AG08395 (cell line): Measurements from ENCODE around the gene ROR1.
A peak's percentile ranks its signal among the peaks of the same experiment; 100 is the strongest.

Experiments
- DNase-seq: peaks from one replicate; pipeline ENCODE4 v3.0.0; 2012; ENCODE audit warnings: mixed read lengths, low spot score

Gene ROR1

GRCh38 chr1:64107632-64108031 lies 333.8 kb downstream of the ROR1 start:
- no peak for DNase-seq

- no peak for DNase-seq
These were observed 337.3 kb downstream of the ROR1 start for GRCh38 chr1:64110924-64111777.

- no peak for DNase-seq
These were observed 338.0 kb downstream of the ROR1 start for GRCh38 chr1:64111787-64112186.

- peak; percentile 85 for DNase-seq
These were observed 338.5 kb downstream of the ROR1 start for GRCh38 chr1:64112281-64112680.

GRCh38 chr1:64114012-64114525 lies 340.3 kb downstream of the ROR1 start:
- no peak for DNase-seq

GRCh38 chr1:64116537-64116936 lies 342.7 kb downstream of the ROR1 start:
- no peak for DNase-seq

- DNase-seq: no peak
These were observed 343.7 kb downstream of the ROR1 start for GRCh38 chr1:64117492-64117891.

- DNase-seq: peak; percentile 26
These were observed 348.1 kb downstream of the ROR1 start for GRCh38 chr1:64121766-64122385.

GRCh38 chr1:64122588-64122987 lies 348.8 kb downstream of the ROR1 start:
- DNase-seq: peak; percentile 18

- no peak for DNase-seq
These were observed 351.1 kb downstream of the ROR1 start for GRCh38 chr1:64124704-64125440.

GRCh38 chr1:64126581-64126980 lies 352.8 kb downstream of the ROR1 start:
- no peak for DNase-seq

GRCh38 chr1:64127297-64127696 lies 353.5 kb downstream of the ROR1 start:
- DNase-seq: no peak

- DNase-seq: no peak
These were observed 355.9 kb downstream of the ROR1 start for GRCh38 chr1:64129701-64130100.

- no peak for DNase-seq
These were observed 357.3 kb downstream of the ROR1 start for GRCh38 chr1:64131155-64131554.

- peak; percentile 95 for DNase-seq
These were observed 359.2 kb downstream of the ROR1 start for GRCh38 chr1:64133036-64133435.

- no peak for DNase-seq
These were observed 361.8 kb downstream of the ROR1 start for GRCh38 chr1:64135462-64136223.

GRCh38 chr1:64136296-64136695 lies 362.5 kb downstream of the ROR1 start:
- no peak for DNase-seq

GRCh38 chr1:64136752-64137411 lies 363.1 kb downstream of the ROR1 start:
- DNase-seq: peak; percentile 79

GRCh38 chr1:64137412-64137803 lies 363.6 kb downstream of the ROR1 start:
- no peak for DNase-seq

GRCh38 chr1:64139877-64140276 lies 366.1 kb downstream of the ROR1 start:
- DNase-seq: no peak

- DNase-seq: no peak
These were observed 366.8 kb downstream of the ROR1 start for GRCh38 chr1:64140596-64140995.
